Astrocyte (in vitro differentiated cells and primary cell): ENCODE results near the gene PYGL. TPM values are rescaled to one million over a fixed set of nuclear protein-coding genes. Genes with fewer than 3 reads are reported as not detected.

Experiments used
- DNase-seq: peaks from one replicate; pipeline ENCODE4 v3.0.0-alpha.2; 2010; ENCODE audit warnings: low read depth
- FAIRE-seq: peaks from 2 replicates; lab custom pipeline; 2011; peaks lifted over from hg19 to GRCh38; lab: Jason Lieb, UNC
- H2AFZ ChIP-seq: 2 replicates; pipeline ENCODE4 v1.6.0; 2012; ENCODE audit warnings: low read depth, low read length, inconsistent platforms
- H3K27ac ChIP-seq: 2 replicates; pipeline ENCODE4 v1.5.1; 2011; ENCODE audit warnings: low read depth, low read length, inconsistent platforms
- H3K27me3 ChIP-seq: 2 replicates; pipeline ENCODE4 v1.6.0; 2011; ENCODE audit warnings: low read length, inconsistent platforms; ENCODE audit not compliant: insufficient read depth
- H3K36me3 ChIP-seq: 2 replicates; pipeline ENCODE4 v1.5.1; 2011; ENCODE audit warnings: low read length, inconsistent platforms; ENCODE audit not compliant: insufficient read depth
- H3K4me1 ChIP-seq: 2 replicates; pipeline ENCODE4 v1.5.1; 2011; ENCODE audit warnings: low read length, inconsistent platforms; ENCODE audit not compliant: insufficient read depth
- H3K4me2 ChIP-seq: 2 replicates; pipeline ENCODE4 v1.6.0; 2012; ENCODE audit warnings: low read length, inconsistent platforms
- H3K4me3 ChIP-seq: 2 replicates; pipeline ENCODE4 v1.5.1; 2011; ENCODE audit warnings: low read depth, mild to moderate bottlenecking, low read length, inconsistent platforms; ENCODE audit not compliant: insufficient read depth
- H3K79me2 ChIP-seq: 2 replicates; pipeline ENCODE4 v1.6.0; 2012; ENCODE audit warnings: mild to moderate bottlenecking, low read length, inconsistent platforms; ENCODE audit not compliant: insufficient read depth
- H3K9ac ChIP-seq: 2 replicates; pipeline ENCODE4 v1.6.0; 2012; ENCODE audit warnings: mild to moderate bottlenecking, low read length, inconsistent platforms
- H3K9me3 ChIP-seq: 2 replicates; pipeline ENCODE4 v1.5.1; 2012; ENCODE audit warnings: low read depth, mild to moderate bottlenecking, low read length, inconsistent platforms; ENCODE audit not compliant: insufficient read depth
- H4K20me1 ChIP-seq: 2 replicates; pipeline ENCODE4 v1.6.0; 2012; ENCODE audit warnings: low read length, inconsistent platforms; ENCODE audit not compliant: insufficient read depth
- H3K27ac Mint-ChIP-seq: one replicate; pipeline ENCODE4 v1.8.0; 2021; ENCODE audit warnings: mild to moderate bottlenecking, mixed read lengths; ENCODE audit not compliant: unreplicated experiment
- H3K27me3 Mint-ChIP-seq: one replicate; pipeline ENCODE4 v1.8.0; 2021; ENCODE audit warnings: low read depth, mixed read lengths; ENCODE audit not compliant: unreplicated experiment
- H3K36me3 Mint-ChIP-seq: one replicate; pipeline ENCODE4 v1.8.0; 2021; ENCODE audit warnings: low read depth, mixed read lengths; ENCODE audit not compliant: unreplicated experiment
- H3K4me1 Mint-ChIP-seq: one replicate; pipeline ENCODE4 v1.8.0; 2021; ENCODE audit warnings: low read depth, mixed read lengths; ENCODE audit not compliant: unreplicated experiment
- H3K4me3 Mint-ChIP-seq: one replicate; pipeline ENCODE4 v1.8.0; 2021; ENCODE audit warnings: mild to moderate bottlenecking, moderate library complexity, mixed read lengths; ENCODE audit not compliant: unreplicated experiment
- H3K9me3 Mint-ChIP-seq: one replicate; pipeline ENCODE4 v1.8.0; 2021; ENCODE audit warnings: mild to moderate bottlenecking, mixed read lengths; ENCODE audit not compliant: unreplicated experiment
- CTCF ChIP-seq: IDR thresholded peaks from 2 replicates; pipeline ENCODE4 v1.5.1; 2011; ENCODE audit warnings: low read depth, mild to moderate bottlenecking, inconsistent platforms, low read length, moderate library complexity; ENCODE audit not compliant: insufficient read depth
- EZH2 ChIP-seq: IDR thresholded peaks from 2 replicates; pipeline ENCODE4 v1.6.1; 2012; ENCODE audit warnings: mild to moderate bottlenecking, low read length, inconsistent platforms; ENCODE audit not compliant: insufficient read depth
- total RNA-seq: library from RNA; stranded (reverse); gene quantifications from 2 replicates; pipeline ENCODE4 v1.2.1, GENCODE V29; 2021

Gene PYGL
- total RNA-seq, 1 donor from 2014 or later, result 97.6 TPM

DNA sequence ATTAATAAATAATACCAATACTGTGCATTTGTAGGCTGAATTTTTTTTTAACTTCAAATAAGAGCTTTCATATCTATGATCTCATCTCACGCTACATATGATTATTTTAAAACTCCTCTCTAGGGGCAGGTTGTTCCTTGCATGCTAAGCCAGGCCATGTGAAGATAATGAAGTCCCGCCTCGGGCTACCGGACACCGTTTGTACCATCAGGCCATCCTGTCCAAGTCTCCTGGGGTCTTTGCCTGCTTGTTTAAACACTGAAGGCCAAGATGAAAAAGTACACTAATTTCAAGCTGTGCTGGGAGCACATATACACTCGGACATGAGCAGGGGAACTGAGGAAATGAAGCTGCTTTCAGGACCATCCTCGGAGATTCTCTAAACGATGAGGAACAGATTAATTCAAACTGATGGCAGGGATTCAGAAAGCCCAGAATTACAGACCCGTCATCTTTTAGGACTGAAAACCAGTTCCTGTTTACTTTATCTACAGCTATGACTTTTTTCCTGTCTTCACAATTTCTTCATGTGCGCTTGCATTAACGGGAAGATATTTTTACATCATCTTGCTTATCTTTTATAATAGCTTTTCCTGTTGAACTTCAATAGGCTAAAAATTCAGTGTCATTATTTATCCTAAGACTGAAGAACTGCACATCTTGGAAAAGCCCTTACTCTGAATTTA lies 78.7 kb downstream of the PYGL start:
- Histone ChIP-seq H3K27me3 (peaks cover 12% of the 10 kb centered on the region), H3K4me2 (no peak overlapping the region), H3K36me3 (no peaks in the 10 kb centered on the region), H3K9ac (no peak overlapping the region), H3K4me1 (no peaks in the 10 kb centered on the region), H4K20me1 (no peaks in the 10 kb centered on the region), H2AFZ (peak overlapping the region; percentile 36), H3K79me2 (no peaks in the 10 kb centered on the region), H3K4me3 (no peak overlapping the region), H3K27ac (no peak overlapping the region), H3K9me3 (no peaks in the 10 kb centered on the region)
- H3K9me3 Mint-ChIP-seq, result no peaks in the 10 kb centered on the region
- H3K4me1 Mint-ChIP-seq, result peaks cover 7% of the 10 kb centered on the region
- no peaks in the 10 kb centered on the region for H3K36me3 Mint-ChIP-seq
- H3K4me3 Mint-ChIP-seq, result no peak overlapping the region
- FAIRE-seq, result no peak
- H3K27ac Mint-ChIP-seq, result no peak overlapping the region
- peaks cover 19% of the 10 kb centered on the region for H3K27me3 Mint-ChIP-seq
- no peak for DNase-seq
- TF ChIP-seq EZH2 (no peak), CTCF (no peak)

DNA sequence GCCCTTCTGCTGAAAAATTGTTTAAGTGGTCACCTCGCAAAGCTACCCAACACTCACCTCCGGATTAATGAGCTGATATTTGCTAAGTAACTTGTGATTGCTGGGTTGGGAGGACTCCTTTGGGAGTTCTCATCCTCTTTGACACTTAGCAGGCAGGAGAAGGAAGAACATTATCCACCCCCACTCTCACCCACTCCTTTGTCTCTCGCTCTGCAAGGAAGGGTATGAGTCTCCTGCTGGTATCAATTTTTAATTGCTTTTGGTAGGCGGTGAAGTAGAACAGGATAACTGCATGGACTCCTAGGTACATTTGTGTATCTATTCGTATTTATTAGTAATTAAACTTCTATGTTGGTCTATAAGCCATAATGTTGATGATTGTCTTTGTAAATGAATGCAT lies 79.3 kb downstream of the PYGL start:
- Histone ChIP-seq H3K4me3 (no peak overlapping the region), H3K27me3 (peaks cover 6% of the 10 kb centered on the region), H3K36me3 (no peaks in the 10 kb centered on the region), H2AFZ (no peak overlapping the region), H3K79me2 (no peaks in the 10 kb centered on the region), H3K27ac (no peak overlapping the region), H3K9ac (no peak overlapping the region), H4K20me1 (no peaks in the 10 kb centered on the region), H3K4me1 (peaks cover 2% of the 10 kb centered on the region), H3K4me2 (no peak overlapping the region), H3K9me3 (no peaks in the 10 kb centered on the region)
- TF ChIP-seq EZH2, result no peak
- no peak for TF ChIP-seq CTCF
- Mint-ChIP-seq H3K4me1 (peaks cover 9% of the 10 kb centered on the region), H3K27ac (no peak overlapping the region), H3K9me3 (no peaks in the 10 kb centered on the region), H3K27me3 (peaks cover 13% of the 10 kb centered on the region), H3K4me3 (no peak overlapping the region), H3K36me3 (no peaks in the 10 kb centered on the region)
- FAIRE-seq, result no peak
- DNase-seq, result no peak

GRCh38 chr14:50864237-50864636 lies 80.0 kb downstream of the PYGL start:
- Histone ChIP-seq H3K36me3 (no peaks in the 10 kb centered on the region), H3K4me3 (no peak overlapping the region), H3K4me2 (no peak overlapping the region), H3K9ac (no peak overlapping the region), H2AFZ (no peak overlapping the region), H3K9me3 (no peaks in the 10 kb centered on the region), H3K79me2 (no peaks in the 10 kb centered on the region), H3K4me1 (peaks cover 9% of the 10 kb centered on the region), H4K20me1 (no peaks in the 10 kb centered on the region), H3K27ac (no peak overlapping the region), H3K27me3 (peaks cover 6% of the 10 kb centered on the region)
- Mint-ChIP-seq H3K4me1 (peaks cover 9% of the 10 kb centered on the region), H3K9me3 (no peaks in the 10 kb centered on the region), H3K36me3 (no peaks in the 10 kb centered on the region), H3K27ac (no peak overlapping the region), H3K27me3 (peaks cover 7% of the 10 kb centered on the region), H3K4me3 (no peak overlapping the region)
- FAIRE-seq (no peak), DNase-seq (no peak)
- no peak for TF ChIP-seq CTCF
- no peak for TF ChIP-seq EZH2
